Stimulated activated CD8-positive, alpha-beta memory T cell treated with anti-CD3 and anti-CD28 coated beads, Interleukin-12 subunit alpha, Interleukin-12 subunit beta, amount 100 ng/mL, for 24 hours (primary cell): ENCODE results near the gene HBM.
"Not testable (repeated sequence)": the region's sequence is repeated elsewhere in the genome, so short reads cannot be mapped to it uniquely, and the experiment has no call there.

Experiments
- DNase-seq: peaks from one replicate; pipeline ENCODE4 v3.0.0-alpha.2; 2020; ENCODE audit errors: extremely low read depth

Gene HBM

DNA sequence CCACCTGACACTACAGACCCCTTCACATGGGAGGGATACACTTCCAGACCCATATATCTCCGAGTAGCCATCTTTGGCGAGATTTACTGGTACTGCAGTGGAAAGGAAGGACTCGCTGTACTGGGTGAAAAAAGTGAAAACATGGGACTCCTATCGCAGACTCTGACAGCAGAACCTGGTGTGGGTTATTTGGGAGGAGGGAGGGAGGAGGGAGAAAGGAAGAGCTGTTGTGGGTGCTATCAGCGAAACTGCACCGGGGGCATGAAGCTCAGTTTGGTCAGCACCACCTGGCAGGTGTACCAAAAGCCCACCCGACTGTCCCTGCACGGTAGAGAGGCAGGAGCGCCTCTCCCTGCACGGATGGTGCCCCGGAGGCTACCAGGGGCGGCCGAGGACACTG is 19.4 kb downstream of the HBM start:
- no peak for DNase-seq

DNA sequence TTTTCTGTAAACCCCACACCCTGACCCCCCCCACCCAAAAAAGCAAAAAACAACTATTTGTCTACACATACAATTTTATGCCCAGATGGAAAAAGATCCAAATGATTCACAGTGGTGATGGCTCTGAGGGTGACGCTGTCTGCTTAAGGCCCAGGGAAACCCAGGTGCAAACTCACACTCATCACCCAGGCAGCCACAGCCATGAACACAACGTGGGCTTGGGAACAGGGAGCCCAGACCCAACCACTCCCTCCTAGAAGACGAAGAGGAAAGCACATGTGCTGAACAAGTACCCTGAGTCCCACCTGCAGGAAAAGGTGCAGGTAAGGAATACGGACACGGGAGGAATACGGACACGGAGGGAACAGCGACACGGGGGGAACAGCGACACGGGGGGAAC is 19.9 kb downstream of the HBM start:
- no peak for DNase-seq

DNA sequence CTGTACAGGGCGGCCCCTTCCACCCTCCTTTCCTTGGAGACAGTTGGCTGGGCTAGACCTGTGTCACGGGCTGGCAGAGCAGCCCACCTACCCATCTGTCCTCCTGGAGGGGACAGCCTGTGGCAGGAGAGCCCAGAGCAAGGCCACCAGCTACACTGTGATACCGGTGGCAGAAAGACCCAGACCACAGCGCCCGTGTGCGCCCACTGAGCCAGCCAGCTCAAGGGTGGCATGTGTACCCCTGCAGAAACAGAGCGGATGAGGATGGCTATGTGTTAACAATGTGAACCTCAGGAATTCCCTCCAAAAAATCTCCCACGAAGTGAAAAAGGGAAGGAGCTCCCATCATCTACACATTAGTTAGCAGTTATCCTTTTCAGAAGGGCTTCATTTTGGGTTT is 21.6 kb downstream of the HBM start:
- DNase-seq, result no peak

DNA sequence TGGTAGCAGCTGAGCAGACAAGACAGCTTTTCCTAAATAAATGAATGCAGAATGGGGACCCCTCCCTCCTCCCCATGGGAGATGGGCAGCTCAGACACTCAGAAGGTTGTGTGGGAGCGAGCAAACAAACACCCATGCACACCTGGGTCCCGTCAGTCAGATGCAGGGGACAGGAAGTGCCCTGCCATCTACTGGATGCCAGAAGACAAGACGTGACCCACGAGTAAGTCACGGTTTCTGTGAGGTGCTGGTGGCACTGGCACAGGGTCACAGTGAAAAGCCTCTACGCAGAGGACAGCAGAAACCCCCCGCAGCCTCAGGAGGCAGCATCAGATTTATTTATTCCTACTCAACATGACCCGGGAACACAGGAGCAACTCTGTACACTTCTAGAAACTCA is 22.9 kb downstream of the HBM start:
- no peak for DNase-seq

DNA sequence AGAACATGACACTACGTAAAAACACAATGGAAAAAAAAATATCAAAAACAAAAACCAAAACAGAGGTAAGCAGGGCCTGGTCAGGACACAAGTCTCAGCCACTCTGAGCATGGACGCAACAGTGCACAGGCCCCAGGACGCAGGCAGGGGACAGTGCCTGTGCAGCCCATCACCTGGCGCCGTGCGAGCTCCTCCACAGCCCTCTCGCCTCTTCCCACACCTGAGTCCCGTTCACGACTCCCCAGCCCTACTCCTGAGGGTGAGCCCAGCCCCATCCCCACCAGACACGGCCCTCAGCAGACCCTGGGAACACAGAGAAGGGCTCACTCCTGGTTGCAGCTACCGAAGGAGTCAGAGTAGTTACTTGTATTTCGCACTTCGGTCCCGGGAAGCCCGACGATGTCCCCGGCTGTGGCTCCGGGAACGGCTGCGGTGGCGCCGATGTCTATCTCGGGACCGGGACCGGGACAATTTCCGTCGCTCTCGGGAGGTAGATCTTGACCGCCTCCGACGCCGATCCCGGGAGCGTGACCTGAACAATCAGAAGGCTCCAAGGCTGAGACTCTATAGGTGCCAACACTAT is 23.9 kb downstream of the HBM start:
- DNase-seq, result no peak

DNA sequence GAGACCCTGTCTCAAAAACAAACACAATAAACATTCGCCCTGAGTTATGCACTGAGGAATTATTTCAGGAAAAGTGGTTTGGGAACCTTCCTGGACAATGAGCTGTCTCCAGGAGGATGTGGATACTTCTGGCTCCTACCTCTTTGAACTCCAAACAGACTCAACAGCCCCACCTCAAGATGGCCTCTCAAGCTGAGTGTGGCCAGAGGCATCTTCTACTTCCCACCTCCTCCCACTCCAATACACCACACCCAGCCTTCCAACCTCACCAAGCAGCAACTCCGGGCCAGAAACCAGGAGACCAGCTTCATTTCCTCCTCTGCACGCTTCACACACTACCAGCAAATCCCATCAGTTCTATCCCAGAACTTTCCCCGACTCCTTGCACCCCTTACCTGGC is 26.1 kb downstream of the HBM start:
- no peak for DNase-seq

DNA sequence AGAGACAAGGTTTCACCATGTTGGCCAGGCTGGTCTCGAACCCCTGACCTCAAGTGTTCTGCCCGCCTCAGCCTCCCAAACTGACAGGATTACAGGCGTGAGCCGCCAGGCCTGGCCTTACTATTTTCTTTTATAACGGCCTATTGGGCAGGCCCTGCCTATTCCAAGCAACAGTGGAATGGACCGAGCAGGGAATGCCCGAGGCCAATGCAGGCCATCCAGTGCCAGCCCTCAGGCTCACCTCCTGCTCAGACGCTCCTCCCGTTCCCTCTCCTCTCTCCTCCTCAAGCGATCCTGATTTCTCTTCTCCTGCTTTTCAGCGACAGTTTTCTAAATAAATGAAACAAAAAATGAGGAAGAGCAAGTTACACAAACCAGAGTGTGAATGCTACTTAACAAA is 26.9 kb downstream of the HBM start:
- no peak for DNase-seq

DNA sequence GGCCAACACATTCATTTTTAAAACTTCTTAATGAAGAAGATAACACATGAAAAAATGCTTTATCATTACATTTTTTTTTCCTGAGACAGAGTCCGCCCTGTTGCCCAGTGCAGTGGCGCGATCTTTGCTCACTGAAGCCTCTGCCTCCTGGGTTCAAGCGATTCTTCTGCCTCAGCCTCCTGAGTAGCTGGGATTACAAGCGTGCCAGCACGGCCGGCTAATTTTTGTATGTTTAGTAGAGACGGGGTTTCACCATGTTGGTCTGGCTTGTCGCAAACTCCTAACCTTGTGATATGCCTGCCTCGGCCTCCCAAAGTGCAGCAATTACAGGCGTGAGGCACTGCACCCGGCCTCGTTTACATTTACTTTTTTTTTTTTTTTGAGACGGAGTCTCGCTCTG is 27.7 kb downstream of the HBM start:
- DNase-seq, result no peak

DNA sequence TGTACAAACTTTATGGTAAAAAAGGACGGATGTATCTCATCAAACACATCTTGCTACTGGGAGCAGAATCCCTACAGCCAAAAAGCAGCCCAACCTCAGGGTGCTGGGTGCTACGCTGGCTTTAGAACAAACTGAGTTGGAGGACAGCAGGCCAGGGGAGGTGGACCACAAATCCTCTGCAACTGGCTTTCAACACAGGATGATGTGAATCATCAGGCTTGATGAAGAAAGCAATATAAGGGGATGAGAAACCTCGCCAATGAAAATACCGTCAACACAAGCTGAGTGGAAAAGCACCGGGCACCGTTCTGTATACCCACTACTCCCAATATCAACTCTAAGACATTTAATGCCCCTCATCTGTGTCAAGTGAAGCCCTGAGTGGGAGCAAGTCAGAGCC is 28.7 kb downstream of the HBM start:
- no peak for DNase-seq

DNA sequence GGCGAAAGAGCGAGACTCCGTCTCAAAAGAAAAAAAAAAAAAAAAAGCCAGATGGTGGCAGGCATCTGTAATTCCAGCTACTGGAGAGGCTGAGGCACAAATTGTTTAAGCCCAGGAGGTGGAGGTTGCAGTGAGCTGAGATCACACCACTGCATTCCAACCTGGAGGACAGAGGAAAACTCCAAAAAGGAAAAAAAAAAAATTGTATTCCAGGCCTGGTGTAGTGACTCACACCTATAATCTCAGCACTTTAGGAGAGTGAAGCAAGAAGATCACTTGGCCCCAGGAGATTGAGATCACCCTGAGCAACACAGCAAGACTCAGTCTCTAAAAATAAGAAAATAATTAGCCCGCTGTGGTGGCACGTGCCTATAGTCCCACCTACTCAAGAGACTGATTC is 34.6 kb downstream of the HBM start:
- DNase-seq, result no peak

DNA sequence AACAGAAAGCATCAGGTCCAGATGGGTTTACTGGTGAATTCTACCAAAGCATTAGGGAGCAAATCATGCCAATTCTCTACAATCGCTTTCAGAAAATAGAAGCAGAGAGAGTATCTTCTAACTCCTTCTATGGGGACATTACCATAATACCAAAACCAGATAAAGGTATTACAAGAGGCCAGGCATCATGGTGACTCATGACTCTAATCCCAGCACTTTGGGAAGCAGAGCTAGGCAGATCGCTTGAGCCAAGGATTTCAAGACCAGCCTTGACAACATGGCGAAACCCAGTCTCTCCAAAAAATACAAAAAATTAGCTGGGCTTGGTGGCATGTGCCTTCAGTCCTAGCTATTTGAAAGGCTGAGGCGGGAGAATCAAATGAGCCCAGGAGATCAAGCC is 37.5 kb downstream of the HBM start:
- DNase-seq, result no peak

DNA sequence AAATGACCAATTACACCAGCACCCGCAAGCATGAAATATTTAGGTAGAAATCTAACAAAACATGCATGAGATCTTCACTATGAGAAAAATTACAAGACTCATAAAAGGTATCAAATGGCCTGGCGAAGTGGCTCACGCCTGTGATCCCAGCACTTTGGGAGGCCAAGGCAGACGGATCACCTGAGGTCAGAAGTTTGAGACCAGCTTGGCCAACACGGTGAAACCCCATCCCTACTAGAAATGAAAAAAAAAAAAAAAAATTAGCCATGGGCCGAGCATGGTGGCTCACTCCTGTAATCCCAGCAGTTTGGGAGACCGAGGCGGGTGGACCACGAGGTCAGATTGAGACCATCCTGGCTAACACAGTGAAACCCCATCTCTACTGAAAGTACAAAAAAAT is 38.3 kb downstream of the HBM start:
- DNase-seq, result not testable (repeated sequence)

DNA sequence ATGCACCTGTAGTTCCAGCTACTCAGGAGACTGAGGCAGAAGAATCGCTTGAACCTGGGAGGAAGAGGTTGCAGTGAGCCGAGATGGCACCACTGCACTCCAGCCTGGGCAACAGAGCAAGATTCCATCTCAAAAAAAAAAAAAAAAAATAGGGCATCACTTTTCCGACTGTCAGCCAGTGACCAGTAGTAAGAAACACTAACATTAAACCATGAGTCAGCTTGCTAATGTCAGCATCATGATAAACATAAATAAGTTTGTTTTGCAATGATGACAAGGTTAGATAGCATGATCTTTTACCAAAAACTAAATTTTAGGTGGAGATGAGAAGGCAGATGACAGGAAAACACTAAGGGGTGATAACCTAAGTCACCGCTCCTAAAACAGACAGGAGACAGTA is 43.6 kb downstream of the HBM start:
- not testable (repeated sequence) for DNase-seq

DNA sequence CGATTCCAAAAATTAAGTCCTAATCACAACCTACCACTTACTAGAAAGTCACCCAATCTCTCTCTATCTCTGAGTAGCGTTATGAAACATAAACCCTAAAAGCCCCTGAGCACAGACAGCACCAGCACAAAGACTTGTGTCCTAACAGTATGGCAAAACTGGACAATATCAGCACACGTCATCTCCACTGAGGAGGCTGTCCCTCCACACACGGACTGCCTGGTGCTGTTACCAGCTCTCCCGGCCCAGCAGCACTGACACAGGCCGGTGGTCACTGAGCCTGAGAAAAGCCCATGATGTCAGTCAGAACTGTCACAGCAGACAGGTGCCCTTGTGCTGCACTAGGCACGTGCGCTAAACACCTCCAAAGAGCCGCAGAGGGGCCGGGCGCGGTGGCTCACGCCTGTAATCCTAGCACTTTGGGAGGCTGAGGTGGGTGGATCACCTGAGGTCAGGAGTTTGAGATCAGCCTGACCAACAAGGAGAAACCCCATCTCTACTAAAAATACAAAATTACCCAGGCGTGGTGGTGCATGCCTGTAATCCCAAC is 45.9 kb downstream of the HBM start:
- DNase-seq, result not testable (repeated sequence)

DNA sequence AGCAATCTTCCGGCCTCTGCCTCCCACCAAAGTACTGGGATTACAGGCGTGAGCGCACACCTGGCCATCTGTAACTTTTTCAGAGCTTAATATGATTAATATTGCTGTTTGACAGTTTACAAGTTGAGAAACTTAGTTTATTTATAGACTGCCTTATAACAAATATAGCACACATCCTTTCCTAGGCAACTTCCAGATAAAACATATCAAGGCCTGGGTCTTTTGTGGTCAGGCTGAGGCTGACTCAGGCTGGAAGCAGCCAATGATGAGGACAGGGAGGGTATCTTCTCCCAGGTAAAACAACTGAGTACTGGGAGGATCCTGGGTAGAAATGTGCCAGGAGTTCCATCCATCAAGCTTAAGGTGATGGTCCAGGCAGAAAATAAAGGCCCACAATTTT is 47.2 kb downstream of the HBM start:
- DNase-seq, result no peak
